GM12878 (cell line): ENCODE results near the gene ATG101.

Source experiments
- EZH2 ChIP-seq: IDR thresholded peaks from 2 replicates; pipeline ENCODE4 v1.6.1; 2012; ENCODE audit warnings: low read depth, mild to moderate bottlenecking, control low read depth, inconsistent platforms, low read length, borderline replicate concordance; ENCODE audit not compliant: control insufficient read depth
- JUND ChIP-seq: IDR thresholded peaks from 2 replicates; pipeline ENCODE4 v1.6.1; 2012; ENCODE audit warnings: low read depth, mild to moderate bottlenecking, low read length, improper control_type of control experiment, moderate library complexity
- POLR2A ChIP-seq: IDR thresholded peaks from 2 replicates; pipeline ENCODE4 v1.6.1; 2011; ENCODE audit warnings: low read depth, mild to moderate bottlenecking, low read length
- RAD21 ChIP-seq: IDR thresholded peaks from 2 replicates; pipeline ENCODE4 v1.6.1; 2011; ENCODE audit warnings: mild to moderate bottlenecking, low read depth, low read length, moderate library complexity; ENCODE audit not compliant: insufficient read depth
- YY1 ChIP-seq: IDR thresholded peaks from 2 replicates; pipeline ENCODE4 v1.6.1; 2011; ENCODE audit warnings: low read depth, mild to moderate bottlenecking, low read length
- ZNF207 ChIP-seq: fragments of 450-650 bp; IDR thresholded peaks from 2 replicates; pipeline ENCODE4 v1.6.1; 2014; ENCODE audit warnings: antibody characterized with exemption, mild to moderate bottlenecking, borderline replicate concordance
- TF ChIP-seq, protein P1 (sequence below), 3 experiments: IDR thresholded peaks in 2 of 3; conservative IDR thresholded peaks in 1 of 3; 2 replicates each; pipeline ENCODE4 v1.5.1; 2011; ENCODE audit warnings: low read depth in 3 of 3, low read length in 3 of 3, mild to moderate bottlenecking in 3 of 3, control low read depth in 2 of 3, moderate library complexity in 2 of 3, inconsistent platforms in 1 of 3, mixed read lengths in 1 of 3; ENCODE audit not compliant: control insufficient read depth in 2 of 3, insufficient read depth in 1 of 3; ENCODE audit errors: extremely low read depth in 1 of 3
- TF ChIP-seq, protein P2 (sequence below): IDR thresholded peaks from 2 replicates; pipeline ENCODE4 v1.6.1; 2011; ENCODE audit warnings: borderline replicate concordance, low read depth, mild to moderate bottlenecking, moderate library complexity, mixed read lengths, low read length; ENCODE audit not compliant: insufficient read depth; ENCODE audit errors: extremely low read length
- TF ChIP-seq, protein P3 (sequence below): IDR thresholded peaks from 2 replicates; pipeline ENCODE4 v1.6.1; 2012; ENCODE audit warnings: mild to moderate bottlenecking, low read depth, low read length
- TF ChIP-seq, protein P4 (sequence below): IDR thresholded peaks from 2 replicates; pipeline ENCODE4 v1.6.1; 2011; ENCODE audit warnings: low read depth, low read length, improper control_type of control experiment, borderline replicate concordance

DNA sequence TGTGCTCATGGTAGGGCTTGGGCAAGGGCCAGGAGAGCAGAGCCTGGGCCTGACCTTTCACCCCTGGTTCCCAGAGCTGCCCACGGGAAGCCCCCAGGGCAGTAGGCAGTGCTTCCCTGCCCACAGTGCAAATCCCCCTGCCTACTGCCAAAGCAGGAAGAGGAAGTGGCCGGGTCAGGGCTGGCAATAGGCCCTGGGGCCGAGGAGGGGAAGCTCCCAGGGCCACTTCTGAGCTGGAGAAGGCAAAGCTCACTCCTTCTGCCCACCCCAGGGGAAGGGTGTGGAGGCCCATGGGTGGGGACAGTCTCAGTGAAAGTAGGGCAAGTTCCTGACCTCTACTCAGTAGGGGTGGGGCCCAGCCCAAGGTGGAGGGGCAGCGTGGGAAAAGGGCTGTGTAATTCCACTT lies 24.0 kb upstream of the ATG101 start:
- TF ChIP-seq, protein P1, sequence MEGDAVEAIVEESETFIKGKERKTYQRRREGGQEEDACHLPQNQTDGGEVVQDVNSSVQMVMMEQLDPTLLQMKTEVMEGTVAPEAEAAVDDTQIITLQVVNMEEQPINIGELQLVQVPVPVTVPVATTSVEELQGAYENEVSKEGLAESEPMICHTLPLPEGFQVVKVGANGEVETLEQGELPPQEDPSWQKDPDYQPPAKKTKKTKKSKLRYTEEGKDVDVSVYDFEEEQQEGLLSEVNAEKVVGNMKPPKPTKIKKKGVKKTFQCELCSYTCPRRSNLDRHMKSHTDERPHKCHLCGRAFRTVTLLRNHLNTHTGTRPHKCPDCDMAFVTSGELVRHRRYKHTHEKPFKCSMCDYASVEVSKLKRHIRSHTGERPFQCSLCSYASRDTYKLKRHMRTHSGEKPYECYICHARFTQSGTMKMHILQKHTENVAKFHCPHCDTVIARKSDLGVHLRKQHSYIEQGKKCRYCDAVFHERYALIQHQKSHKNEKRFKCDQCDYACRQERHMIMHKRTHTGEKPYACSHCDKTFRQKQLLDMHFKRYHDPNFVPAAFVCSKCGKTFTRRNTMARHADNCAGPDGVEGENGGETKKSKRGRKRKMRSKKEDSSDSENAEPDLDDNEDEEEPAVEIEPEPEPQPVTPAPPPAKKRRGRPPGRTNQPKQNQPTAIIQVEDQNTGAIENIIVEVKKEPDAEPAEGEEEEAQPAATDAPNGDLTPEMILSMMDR (IDR thresholded peaks at IDR 0.05 in 2 of 3, conservative IDR thresholded peaks at IDR 0.05 in 1 of 3; ENCODE audit: control insufficient read depth in 2 of 3, extremely low read depth in 1 of 3, insufficient read depth in 1 of 3, low read depth in 3 of 3, low read length in 3 of 3), result no peak
- TF ChIP-seq RAD21 (no peak), EZH2 (no peak), YY1 (no peak), POLR2A (no peak), ZNF207 (no peak), JUND (no peak)
- TF ChIP-seq, protein P2, sequence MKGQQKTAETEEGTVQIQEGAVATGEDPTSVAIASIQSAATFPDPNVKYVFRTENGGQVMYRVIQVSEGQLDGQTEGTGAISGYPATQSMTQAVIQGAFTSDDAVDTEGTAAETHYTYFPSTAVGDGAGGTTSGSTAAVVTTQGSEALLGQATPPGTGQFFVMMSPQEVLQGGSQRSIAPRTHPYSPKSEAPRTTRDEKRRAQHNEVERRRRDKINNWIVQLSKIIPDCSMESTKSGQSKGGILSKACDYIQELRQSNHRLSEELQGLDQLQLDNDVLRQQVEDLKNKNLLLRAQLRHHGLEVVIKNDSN, result no peak
- TF ChIP-seq, protein P3, sequence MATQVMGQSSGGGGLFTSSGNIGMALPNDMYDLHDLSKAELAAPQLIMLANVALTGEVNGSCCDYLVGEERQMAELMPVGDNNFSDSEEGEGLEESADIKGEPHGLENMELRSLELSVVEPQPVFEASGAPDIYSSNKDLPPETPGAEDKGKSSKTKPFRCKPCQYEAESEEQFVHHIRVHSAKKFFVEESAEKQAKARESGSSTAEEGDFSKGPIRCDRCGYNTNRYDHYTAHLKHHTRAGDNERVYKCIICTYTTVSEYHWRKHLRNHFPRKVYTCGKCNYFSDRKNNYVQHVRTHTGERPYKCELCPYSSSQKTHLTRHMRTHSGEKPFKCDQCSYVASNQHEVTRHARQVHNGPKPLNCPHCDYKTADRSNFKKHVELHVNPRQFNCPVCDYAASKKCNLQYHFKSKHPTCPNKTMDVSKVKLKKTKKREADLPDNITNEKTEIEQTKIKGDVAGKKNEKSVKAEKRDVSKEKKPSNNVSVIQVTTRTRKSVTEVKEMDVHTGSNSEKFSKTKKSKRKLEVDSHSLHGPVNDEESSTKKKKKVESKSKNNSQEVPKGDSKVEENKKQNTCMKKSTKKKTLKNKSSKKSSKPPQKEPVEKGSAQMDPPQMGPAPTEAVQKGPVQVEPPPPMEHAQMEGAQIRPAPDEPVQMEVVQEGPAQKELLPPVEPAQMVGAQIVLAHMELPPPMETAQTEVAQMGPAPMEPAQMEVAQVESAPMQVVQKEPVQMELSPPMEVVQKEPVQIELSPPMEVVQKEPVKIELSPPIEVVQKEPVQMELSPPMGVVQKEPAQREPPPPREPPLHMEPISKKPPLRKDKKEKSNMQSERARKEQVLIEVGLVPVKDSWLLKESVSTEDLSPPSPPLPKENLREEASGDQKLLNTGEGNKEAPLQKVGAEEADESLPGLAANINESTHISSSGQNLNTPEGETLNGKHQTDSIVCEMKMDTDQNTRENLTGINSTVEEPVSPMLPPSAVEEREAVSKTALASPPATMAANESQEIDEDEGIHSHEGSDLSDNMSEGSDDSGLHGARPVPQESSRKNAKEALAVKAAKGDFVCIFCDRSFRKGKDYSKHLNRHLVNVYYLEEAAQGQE, result no peak
- TF ChIP-seq, protein P4, sequence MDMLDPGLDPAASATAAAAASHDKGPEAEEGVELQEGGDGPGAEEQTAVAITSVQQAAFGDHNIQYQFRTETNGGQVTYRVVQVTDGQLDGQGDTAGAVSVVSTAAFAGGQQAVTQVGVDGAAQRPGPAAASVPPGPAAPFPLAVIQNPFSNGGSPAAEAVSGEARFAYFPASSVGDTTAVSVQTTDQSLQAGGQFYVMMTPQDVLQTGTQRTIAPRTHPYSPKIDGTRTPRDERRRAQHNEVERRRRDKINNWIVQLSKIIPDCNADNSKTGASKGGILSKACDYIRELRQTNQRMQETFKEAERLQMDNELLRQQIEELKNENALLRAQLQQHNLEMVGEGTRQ, result no peak
